Uterus (tissue), 4 donors: ENCODE measurements around the gene AP1M2. TPM values are rescaled to one million over a fixed set of nuclear protein-coding genes. Genes with fewer than 3 reads are reported as not detected.

Source experiments
- DNase-seq, 2 donors: peaks; one replicate each; pipeline ENCODE4 v3.0.0-alpha.2; 2019 to 2020
- H3K27ac ChIP-seq, 2 donors: fragments of 200-600 bp; sonication (generic); 1 replicate in 1 of 2; 2 replicates in 1 of 2; pipeline ENCODE4 v1.5.1; 2016 to 2018
- H3K27me3 ChIP-seq, 2 donors: fragments of 200-600 bp; sonication (generic); one replicate each; pipeline ENCODE4 v1.5.1; 2018 to 2019; ENCODE audit warnings: control low read depth in 1 of 2
- H3K36me3 ChIP-seq, 2 donors: fragments of 200-600 bp; sonication (generic); one replicate each; pipeline ENCODE4 v1.5.1; 2019; ENCODE audit warnings: control low read depth in 1 of 2
- H3K4me1 ChIP-seq, 2 donors: fragments of 200-600 bp; sonication (generic); one replicate each; pipeline ENCODE4 v1.5.1; 2018 to 2019; ENCODE audit warnings: control low read depth in 1 of 2
- H3K4me3 ChIP-seq, 2 donors: fragments of 200-600 bp; sonication (generic); 1 replicate in 1 of 2; 2 replicates in 1 of 2; pipeline ENCODE4 v1.5.1; 2018 to 2019; ENCODE audit warnings: mild to moderate bottlenecking in 1 of 2
- H3K9me3 ChIP-seq, 2 donors: fragments of 200-600 bp; sonication (generic); one replicate each; pipeline ENCODE4 v1.5.1; 2019; ENCODE audit warnings: control low read depth in 1 of 2
- POLR2A ChIP-seq, 2 donors: fragments of 450-650 bp; IDR thresholded peaks; one replicate each; pipeline ENCODE4 v1.6.1; 2016; ENCODE audit warnings: antibody characterized with exemption in 2 of 2, mild to moderate bottlenecking in 1 of 2, moderate library complexity in 1 of 2
- intact Hi-C: fragments of 100-400 bp; cut with DNase I; formaldehyde crosslinking; loops from one replicate; pipeline ENCODE4 v1.15.1; 2023; ENCODE audit warnings: low total_unique reads
- total RNA-seq, 4 donors: library from RNA; depleted of rRNA in 3 of 4; stranded (reverse); fragments of >200 nt in 3 of 4; gene quantifications; one replicate each; pipeline versions ENCODE4 v1.1.0 to v1.2.4, GENCODE V29; 2014 to 2023
- TF ChIP-seq, protein P1 (sequence below), 4 experiments: fragments of 200-600 bp in 2 of 4; fragments of 450-650 bp in 2 of 4; sonication (generic) in 2 of 4; IDR thresholded peaks; one replicate each; pipeline ENCODE4 v1.5.1; 2016 to 2019; ENCODE audit warnings: antibody characterized with exemption in 4 of 4, mild to moderate bottlenecking in 2 of 4, moderate library complexity in 1 of 4
- donor health status: DM: yes; HTN: yes; CAD: no.

The AP1M2 gene
- total RNA-seq, 4 donors from 2014 or later = 14.9 to 16.7 TPM; not detected in 2

- intact Hi-C loops = no loop called here
- no peak for TF ChIP-seq POLR2A (IDR thresholded peaks at IDR 0.05)
- TF ChIP-seq, protein P1, sequence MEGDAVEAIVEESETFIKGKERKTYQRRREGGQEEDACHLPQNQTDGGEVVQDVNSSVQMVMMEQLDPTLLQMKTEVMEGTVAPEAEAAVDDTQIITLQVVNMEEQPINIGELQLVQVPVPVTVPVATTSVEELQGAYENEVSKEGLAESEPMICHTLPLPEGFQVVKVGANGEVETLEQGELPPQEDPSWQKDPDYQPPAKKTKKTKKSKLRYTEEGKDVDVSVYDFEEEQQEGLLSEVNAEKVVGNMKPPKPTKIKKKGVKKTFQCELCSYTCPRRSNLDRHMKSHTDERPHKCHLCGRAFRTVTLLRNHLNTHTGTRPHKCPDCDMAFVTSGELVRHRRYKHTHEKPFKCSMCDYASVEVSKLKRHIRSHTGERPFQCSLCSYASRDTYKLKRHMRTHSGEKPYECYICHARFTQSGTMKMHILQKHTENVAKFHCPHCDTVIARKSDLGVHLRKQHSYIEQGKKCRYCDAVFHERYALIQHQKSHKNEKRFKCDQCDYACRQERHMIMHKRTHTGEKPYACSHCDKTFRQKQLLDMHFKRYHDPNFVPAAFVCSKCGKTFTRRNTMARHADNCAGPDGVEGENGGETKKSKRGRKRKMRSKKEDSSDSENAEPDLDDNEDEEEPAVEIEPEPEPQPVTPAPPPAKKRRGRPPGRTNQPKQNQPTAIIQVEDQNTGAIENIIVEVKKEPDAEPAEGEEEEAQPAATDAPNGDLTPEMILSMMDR (IDR thresholded peaks at IDR 0.05) = no peak
- H3K27ac ChIP-seq = no peak overlapping the region
- no peaks in the 10 kb centered on the region for H3K9me3 ChIP-seq
- no peak for DNase-seq
- H3K4me3 ChIP-seq = peak overlapping the region in 1 of 2 donors; percentile 91
- no peaks in the 10 kb centered on the region for H3K36me3 ChIP-seq
- H3K27me3 ChIP-seq = no peaks in the 10 kb centered on the region
- peaks cover 0 to 5% of the 10 kb centered on the region in 2 donors for H3K4me1 ChIP-seq
These were observed 14.9 kb upstream of the AP1M2 start for GRCh38 chr19:10601999-10602329.

DNA sequence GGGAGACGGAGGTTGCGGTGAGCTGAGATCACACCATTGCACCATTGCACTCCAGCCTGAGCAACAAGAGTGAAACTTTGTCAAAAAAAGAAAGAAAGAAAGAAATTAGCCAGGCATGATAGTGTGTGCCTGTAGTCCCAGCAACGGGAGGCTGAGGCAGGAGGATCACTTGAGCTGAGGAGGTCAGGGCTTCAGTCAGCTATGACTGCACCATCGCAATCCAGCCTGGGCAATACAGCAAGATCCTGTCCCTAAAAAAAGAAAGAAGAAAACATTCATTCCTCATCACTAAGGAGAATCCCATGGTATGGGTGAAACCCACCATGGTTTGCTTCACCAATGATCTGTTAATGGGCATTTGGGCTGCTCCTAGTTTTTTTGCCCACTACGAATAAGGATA lies 13.0 kb upstream of the AP1M2 start:
- Histone ChIP-seq H3K36me3 (no peaks in the 10 kb centered on the region), H3K4me3 (no peak overlapping the region), H3K27me3 (no peaks in the 10 kb centered on the region), H3K9me3 (no peaks in the 10 kb centered on the region), H3K27ac (no peak overlapping the region), H3K4me1 (peaks cover 0 to 5% of the 10 kb centered on the region in 2 donors)
- DNase-seq = no peak
- intact Hi-C loops = no loop called here
- TF ChIP-seq, protein P1 (IDR thresholded peaks at IDR 0.05) = no peak
- no peak for TF ChIP-seq POLR2A (IDR thresholded peaks at IDR 0.05)

GRCh38 chr19:10593820-10594637 lies 6.9 kb upstream of the AP1M2 start:
- no peaks in the 10 kb centered on the region for H3K9me3 ChIP-seq
- intact Hi-C loops = no loop called here
- no peak for TF ChIP-seq POLR2A (IDR thresholded peaks at IDR 0.05)
- TF ChIP-seq, protein P1 (IDR thresholded peaks at IDR 0.05) = no peak
- H3K4me1 ChIP-seq = no peaks in the 10 kb centered on the region
- H3K27ac ChIP-seq = no peak overlapping the region
- no peaks in the 10 kb centered on the region for H3K27me3 ChIP-seq
- no peaks in the 10 kb centered on the region for H3K36me3 ChIP-seq
- no peak overlapping the region for H3K4me3 ChIP-seq
- DNase-seq = no peak

GRCh38 chr19:10593148-10593547 lies 6.0 kb upstream of the AP1M2 start:
- DNase-seq = no peak
- no peaks in the 10 kb centered on the region for H3K9me3 ChIP-seq
- no peaks in the 10 kb centered on the region for H3K4me1 ChIP-seq
- TF ChIP-seq, protein P1 (IDR thresholded peaks at IDR 0.05) = no peak
- TF ChIP-seq POLR2A (IDR thresholded peaks at IDR 0.05) = no peak
- H3K4me3 ChIP-seq = no peak overlapping the region
- H3K27me3 ChIP-seq = no peaks in the 10 kb centered on the region
- no peak overlapping the region for H3K27ac ChIP-seq
- intact Hi-C loops = no loop called here
- H3K36me3 ChIP-seq = no peaks in the 10 kb centered on the region

DNA sequence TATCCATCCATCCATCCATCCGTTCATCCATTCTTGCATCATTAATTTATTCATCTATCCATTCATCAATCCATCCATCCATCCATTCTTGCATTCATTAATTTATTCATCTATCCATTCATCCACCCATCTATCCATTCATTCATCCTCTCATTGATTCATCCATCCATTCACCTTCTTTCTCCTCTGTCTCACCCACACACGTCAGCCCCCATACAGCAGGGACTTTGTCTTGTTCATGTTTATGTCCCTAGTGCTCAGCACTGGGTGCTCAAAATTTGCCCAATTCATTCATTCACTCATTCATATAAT lies 683 bp upstream of the AP1M2 start:
- no peak for DNase-seq
- intact Hi-C loops = no loop called here
- Histone ChIP-seq H3K4me3 (no peak overlapping the region), H3K27ac (no peak overlapping the region), H3K27me3 (peaks cover 0 to 6% of the 10 kb centered on the region in 2 donors), H3K9me3 (no peaks in the 10 kb centered on the region), H3K4me1 (no peaks in the 10 kb centered on the region), H3K36me3 (no peaks in the 10 kb centered on the region)
- TF ChIP-seq, protein P1 (IDR thresholded peaks at IDR 0.05) = no peak
- no peak for TF ChIP-seq POLR2A (IDR thresholded peaks at IDR 0.05)
